ENCODE measurements around the gene PTS. TPM values are rescaled to one million over a fixed set of nuclear protein-coding genes. Genes with fewer than 3 reads are reported as not detected.

The PTS gene
- total and polyA plus RNA-seq, 9 of the 15 experiments (the other 6 are each of a cell fraction or from before 2014, with no cell fraction given), result 27.1 to 72.7 (median 41.1) TPM

DNA sequence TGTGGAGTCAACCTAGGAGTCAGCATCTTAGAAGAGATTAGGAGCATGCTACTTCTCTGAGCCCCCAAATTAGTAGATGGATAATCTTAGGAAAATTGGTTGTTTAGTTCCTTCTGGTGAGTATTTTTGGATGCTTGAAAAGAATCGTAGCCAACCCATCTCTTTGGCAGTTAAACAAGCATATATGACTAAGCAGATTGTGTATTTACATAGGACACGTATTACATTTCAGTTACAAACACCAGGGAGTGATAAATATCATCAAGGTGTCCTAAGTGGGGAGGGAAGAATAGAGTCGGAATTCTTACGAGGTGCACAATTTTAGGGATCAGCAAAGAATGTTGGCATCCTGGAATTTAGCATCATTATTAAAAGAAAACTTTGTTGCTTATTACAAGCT, 21.0 kb downstream of the PTS start (continued):
- TF ChIP-seq, protein P1, sequence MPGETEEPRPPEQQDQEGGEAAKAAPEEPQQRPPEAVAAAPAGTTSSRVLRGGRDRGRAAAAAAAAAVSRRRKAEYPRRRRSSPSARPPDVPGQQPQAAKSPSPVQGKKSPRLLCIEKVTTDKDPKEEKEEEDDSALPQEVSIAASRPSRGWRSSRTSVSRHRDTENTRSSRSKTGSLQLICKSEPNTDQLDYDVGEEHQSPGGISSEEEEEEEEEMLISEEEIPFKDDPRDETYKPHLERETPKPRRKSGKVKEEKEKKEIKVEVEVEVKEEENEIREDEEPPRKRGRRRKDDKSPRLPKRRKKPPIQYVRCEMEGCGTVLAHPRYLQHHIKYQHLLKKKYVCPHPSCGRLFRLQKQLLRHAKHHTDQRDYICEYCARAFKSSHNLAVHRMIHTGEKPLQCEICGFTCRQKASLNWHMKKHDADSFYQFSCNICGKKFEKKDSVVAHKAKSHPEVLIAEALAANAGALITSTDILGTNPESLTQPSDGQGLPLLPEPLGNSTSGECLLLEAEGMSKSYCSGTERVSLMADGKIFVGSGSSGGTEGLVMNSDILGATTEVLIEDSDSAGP (CRISPR knock-in tag; IDR thresholded peaks at IDR 0.05), result no peak
- TF ChIP-seq ZNF561 (CRISPR knock-in tag; conservative IDR thresholded peaks at IDR 0.05) (no peak), FOXA3 (CRISPR knock-in tag; conservative IDR thresholded peaks at IDR 0.05 in 1 of 2, IDR thresholded peaks at IDR 0.05 in 1 of 2) (peak; percentile 70 to 79; a peak in 3 of 4 replicates), MAFF (IDR thresholded peaks at IDR 0.05; ENCODE audit: low read length) (peak; percentile 61; the same call in 1 of the 2 replicates), CBX3 (IDR thresholded peaks at IDR 0.05; ENCODE audit: borderline replicate concordance in 1 of 2, low read length in 2 of 2) (no peak), NRF1 (conservative IDR thresholded peaks at IDR 0.05 in 1 of 2, IDR thresholded peaks at IDR 0.05 in 1 of 2) (no peak), CC2D1A (IDR thresholded peaks at IDR 0.05) (no peak), MCM2 (IDR thresholded peaks at IDR 0.05; ENCODE audit: low read depth) (no peak), ESRRA (IDR thresholded peaks at IDR 0.05; ENCODE audit: borderline replicate concordance, low read depth) (no peak), GATA2 (CRISPR knock-in tag; IDR thresholded peaks at IDR 0.05) (no peak), CREBBP (IDR thresholded peaks at IDR 0.05; ENCODE audit: low read depth, low read length) (no peak), ZNF586 (CRISPR knock-in tag; conservative IDR thresholded peaks at IDR 0.05) (no peak), RBM14 (IDR thresholded peaks at IDR 0.05; ENCODE audit: borderline replicate concordance, insufficient read depth, low read depth, low read length) (no peak), NFXL1 (CRISPR knock-in tag; IDR thresholded peaks at IDR 0.05) (no peak), TRIM24 (IDR thresholded peaks at IDR 0.05) (peak in 1 of 2 experiments; percentile 25; a peak in 1 of 4 replicates)
- TF ChIP-seq, protein P2, sequence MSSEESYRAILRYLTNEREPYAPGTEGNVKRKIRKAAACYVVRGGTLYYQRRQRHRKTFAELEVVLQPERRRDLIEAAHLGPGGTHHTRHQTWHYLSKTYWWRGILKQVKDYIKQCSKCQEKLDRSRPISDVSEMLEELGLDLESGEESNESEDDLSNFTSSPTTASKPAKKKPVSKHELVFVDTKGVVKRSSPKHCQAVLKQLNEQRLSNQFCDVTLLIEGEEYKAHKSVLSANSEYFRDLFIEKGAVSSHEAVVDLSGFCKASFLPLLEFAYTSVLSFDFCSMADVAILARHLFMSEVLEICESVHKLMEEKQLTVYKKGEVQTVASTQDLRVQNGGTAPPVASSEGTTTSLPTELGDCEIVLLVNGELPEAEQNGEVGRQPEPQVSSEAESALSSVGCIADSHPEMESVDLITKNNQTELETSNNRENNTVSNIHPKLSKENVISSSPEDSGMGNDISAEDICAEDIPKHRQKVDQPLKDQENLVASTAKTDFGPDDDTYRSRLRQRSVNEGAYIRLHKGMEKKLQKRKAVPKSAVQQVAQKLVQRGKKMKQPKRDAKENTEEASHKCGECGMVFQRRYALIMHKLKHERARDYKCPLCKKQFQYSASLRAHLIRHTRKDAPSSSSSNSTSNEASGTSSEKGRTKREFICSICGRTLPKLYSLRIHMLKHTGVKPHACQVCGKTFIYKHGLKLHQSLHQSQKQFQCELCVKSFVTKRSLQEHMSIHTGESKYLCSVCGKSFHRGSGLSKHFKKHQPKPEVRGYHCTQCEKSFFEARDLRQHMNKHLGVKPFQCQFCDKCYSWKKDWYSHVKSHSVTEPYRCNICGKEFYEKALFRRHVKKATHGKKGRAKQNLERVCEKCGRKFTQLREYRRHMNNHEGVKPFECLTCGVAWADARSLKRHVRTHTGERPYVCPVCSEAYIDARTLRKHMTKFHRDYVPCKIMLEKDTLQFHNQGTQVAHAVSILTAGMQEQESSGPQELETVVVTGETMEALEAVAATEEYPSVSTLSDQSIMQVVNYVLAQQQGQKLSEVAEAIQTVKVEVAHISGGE (CRISPR knock-in tag; IDR thresholded peaks at IDR 0.05), result 0 out of 6 replicates have a peak, but pooled peaks of 1 of the 3 experiments have one; percentile 23
- TF ChIP-seq, protein P3, sequence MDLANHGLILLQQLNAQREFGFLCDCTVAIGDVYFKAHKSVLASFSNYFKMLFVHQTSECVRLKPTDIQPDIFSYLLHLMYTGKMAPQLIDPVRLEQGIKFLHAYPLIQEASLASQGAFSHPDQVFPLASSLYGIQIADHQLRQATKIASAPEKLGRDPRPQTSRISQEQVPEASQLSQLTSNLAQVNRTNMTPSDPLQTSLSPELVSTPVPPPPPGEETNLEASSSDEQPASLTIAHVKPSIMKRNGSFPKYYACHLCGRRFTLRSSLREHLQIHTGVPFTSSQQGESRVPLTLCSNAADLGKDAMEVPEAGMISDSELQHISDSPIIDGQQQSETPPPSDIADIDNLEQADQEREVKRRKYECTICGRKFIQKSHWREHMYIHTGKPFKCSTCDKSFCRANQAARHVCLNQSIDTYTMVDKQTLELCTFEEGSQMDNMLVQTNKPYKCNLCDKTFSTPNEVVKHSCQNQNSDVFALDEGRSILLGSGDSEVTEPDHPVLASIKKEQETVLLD (IDR thresholded peaks at IDR 0.05), result no peak
- TF ChIP-seq, protein P4, sequence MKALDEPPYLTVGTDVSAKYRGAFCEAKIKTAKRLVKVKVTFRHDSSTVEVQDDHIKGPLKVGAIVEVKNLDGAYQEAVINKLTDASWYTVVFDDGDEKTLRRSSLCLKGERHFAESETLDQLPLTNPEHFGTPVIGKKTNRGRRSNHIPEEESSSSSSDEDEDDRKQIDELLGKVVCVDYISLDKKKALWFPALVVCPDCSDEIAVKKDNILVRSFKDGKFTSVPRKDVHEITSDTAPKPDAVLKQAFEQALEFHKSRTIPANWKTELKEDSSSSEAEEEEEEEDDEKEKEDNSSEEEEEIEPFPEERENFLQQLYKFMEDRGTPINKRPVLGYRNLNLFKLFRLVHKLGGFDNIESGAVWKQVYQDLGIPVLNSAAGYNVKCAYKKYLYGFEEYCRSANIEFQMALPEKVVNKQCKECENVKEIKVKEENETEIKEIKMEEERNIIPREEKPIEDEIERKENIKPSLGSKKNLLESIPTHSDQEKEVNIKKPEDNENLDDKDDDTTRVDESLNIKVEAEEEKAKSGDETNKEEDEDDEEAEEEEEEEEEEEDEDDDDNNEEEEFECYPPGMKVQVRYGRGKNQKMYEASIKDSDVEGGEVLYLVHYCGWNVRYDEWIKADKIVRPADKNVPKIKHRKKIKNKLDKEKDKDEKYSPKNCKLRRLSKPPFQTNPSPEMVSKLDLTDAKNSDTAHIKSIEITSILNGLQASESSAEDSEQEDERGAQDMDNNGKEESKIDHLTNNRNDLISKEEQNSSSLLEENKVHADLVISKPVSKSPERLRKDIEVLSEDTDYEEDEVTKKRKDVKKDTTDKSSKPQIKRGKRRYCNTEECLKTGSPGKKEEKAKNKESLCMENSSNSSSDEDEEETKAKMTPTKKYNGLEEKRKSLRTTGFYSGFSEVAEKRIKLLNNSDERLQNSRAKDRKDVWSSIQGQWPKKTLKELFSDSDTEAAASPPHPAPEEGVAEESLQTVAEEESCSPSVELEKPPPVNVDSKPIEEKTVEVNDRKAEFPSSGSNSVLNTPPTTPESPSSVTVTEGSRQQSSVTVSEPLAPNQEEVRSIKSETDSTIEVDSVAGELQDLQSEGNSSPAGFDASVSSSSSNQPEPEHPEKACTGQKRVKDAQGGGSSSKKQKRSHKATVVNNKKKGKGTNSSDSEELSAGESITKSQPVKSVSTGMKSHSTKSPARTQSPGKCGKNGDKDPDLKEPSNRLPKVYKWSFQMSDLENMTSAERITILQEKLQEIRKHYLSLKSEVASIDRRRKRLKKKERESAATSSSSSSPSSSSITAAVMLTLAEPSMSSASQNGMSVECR (CRISPR knock-in tag; IDR thresholded peaks at IDR 0.05), result no peak

Measured in K562 (cell line).